Measurements from ENCODE around the gene ZCCHC9. TPM values are rescaled to one million over a fixed set of nuclear protein-coding genes. Genes with fewer than 3 reads are reported as not detected.
"Not testable (repeated sequence)": the region's sequence is repeated elsewhere in the genome, so short reads cannot be mapped to it uniquely, and the experiment has no call there.

ZCCHC9 gene
- total RNA-seq, 1 donor, result 30.8 TPM

- H3K4me3 ChIP-seq (ENCODE audit: low read depth, low read length), result no peak overlapping the region
- peak; percentile 63 for DNase-seq (ENCODE audit: low read depth)
- TF ChIP-seq, protein P1, sequence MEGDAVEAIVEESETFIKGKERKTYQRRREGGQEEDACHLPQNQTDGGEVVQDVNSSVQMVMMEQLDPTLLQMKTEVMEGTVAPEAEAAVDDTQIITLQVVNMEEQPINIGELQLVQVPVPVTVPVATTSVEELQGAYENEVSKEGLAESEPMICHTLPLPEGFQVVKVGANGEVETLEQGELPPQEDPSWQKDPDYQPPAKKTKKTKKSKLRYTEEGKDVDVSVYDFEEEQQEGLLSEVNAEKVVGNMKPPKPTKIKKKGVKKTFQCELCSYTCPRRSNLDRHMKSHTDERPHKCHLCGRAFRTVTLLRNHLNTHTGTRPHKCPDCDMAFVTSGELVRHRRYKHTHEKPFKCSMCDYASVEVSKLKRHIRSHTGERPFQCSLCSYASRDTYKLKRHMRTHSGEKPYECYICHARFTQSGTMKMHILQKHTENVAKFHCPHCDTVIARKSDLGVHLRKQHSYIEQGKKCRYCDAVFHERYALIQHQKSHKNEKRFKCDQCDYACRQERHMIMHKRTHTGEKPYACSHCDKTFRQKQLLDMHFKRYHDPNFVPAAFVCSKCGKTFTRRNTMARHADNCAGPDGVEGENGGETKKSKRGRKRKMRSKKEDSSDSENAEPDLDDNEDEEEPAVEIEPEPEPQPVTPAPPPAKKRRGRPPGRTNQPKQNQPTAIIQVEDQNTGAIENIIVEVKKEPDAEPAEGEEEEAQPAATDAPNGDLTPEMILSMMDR (IDR thresholded peaks at IDR 0.05; ENCODE audit: insufficient read depth, low read length), result no peak
Measured at GRCh38 chr5:81265101-81265500, 36.3 kb upstream of the ZCCHC9 start.

GRCh38 chr5:81268521-81269196 lies 32.7 kb upstream of the ZCCHC9 start:
- peak; percentile 86 for DNase-seq (ENCODE audit: low read depth)
- TF ChIP-seq, protein P1 (IDR thresholded peaks at IDR 0.05; ENCODE audit: insufficient read depth, low read length), result no peak
- H3K4me3 ChIP-seq (ENCODE audit: low read depth, low read length), result no peak overlapping the region

DNA sequence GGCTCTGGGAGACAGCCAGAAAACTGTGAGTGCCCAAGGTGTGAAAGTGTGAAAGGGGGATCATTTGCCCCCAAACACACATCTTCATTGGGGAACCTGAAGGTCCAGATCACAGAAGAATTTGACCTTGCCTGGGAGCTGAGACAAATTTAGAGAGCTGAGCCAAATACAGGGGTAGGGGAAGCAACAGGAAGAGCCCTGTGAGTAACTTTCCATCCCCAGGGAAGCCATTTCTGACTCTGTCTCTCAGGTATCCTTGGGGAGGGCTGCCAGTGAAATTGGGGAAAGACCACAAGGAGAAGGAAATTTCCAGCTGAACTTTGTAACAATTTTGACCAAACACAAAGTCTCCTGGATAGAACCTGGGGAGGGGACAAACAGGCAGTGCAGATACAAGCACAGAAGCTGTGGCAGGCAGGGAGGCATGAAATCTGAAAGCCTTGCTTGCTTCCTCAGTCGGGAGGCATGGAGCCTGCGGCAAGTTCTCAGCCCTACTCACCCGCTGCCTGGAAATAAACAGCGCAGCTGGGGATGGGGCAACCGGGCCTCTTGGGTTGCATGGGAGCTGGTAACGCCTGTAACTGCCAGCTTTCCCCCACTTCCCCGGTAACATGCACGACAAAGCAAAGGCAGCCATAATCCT lies 31.5 kb upstream of the ZCCHC9 start:
- DNase-seq (ENCODE audit: low read depth), result no peak
- TF ChIP-seq, protein P1 (IDR thresholded peaks at IDR 0.05; ENCODE audit: insufficient read depth, low read length), result no peak
- H3K4me3 ChIP-seq (ENCODE audit: low read depth, low read length), result no peak overlapping the region

DNA sequence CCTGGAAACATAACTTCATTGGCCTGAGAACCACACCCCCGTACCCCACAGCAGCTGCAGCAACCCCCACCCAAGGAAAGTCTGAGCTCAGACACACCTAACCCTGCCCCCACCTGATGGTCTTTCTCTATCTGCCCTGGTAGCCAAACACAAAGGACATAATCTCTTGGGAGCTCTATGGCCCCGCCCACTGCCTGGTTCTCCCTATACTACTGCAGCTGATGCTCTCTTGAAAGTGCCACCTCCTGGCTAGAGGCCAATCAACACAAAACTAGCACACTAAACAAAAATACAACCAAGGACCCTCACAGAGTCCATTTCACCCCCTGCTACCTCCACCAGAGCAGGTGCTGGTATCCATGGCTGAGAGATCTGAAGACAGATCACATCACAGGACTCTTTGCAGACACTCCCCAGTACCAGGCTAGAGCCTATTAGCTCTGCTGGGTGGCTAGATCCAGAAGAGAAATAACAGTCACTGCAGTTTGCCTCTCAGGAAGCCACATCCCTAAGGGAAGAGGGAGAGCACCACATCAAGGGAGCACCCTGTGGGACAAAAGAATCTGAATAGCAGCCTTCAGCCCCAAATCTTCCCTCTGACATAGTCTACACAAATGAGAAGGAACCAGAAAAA lies 30.9 kb upstream of the ZCCHC9 start:
- H3K4me3 ChIP-seq (ENCODE audit: low read depth, low read length), result not testable (repeated sequence)

GRCh38 chr5:81283976-81284375 lies 17.4 kb upstream of the ZCCHC9 start:
- H3K4me3 ChIP-seq (ENCODE audit: low read depth, low read length), result no peak overlapping the region
- DNase-seq (ENCODE audit: low read depth), result no peak

More for the DNA sequence above, 30.9 kb upstream of the ZCCHC9 start:
- DNase-seq (ENCODE audit: low read depth), result not testable (repeated sequence)

DNA sequence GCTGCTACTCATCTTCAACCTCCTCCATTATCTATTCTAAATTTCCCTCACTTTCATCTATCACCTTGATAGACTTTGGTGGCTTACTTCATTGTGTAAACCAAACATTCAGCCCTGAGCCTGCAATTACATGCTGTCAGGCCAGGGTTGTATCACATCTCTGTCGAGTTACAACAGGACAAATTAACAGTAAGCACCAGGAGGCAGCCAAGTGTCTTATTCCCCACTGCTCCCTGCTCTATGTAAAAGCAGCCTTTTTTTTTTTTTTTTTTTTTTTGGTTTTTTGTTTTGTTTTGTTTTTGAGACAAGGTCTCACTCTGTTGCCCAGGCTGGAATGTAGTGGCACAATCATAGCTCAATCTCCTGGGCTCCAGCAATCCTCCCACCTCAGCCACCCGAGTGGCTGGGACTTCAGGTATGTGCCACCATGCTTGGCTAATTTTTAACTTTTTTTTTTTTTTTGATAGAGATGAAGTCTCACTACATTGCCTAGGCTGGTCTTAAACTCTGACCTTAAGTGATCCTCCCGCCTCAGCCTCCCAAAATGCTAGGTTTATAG lies 15.2 kb upstream of the ZCCHC9 start:
- TF ChIP-seq, protein P1 (IDR thresholded peaks at IDR 0.05; ENCODE audit: insufficient read depth, low read length), result no peak
- no peak overlapping the region for H3K4me3 ChIP-seq (ENCODE audit: low read depth, low read length)
- no peak for DNase-seq (ENCODE audit: low read depth)

More at GRCh38 chr5:81283976-81284375, 17.4 kb upstream of the ZCCHC9 start:
- TF ChIP-seq, protein P1 (IDR thresholded peaks at IDR 0.05; ENCODE audit: insufficient read depth, low read length), result no peak

GRCh38 chr5:81288021-81288433 lies 13.4 kb upstream of the ZCCHC9 start:
- no peak for DNase-seq (ENCODE audit: low read depth)
- no peak overlapping the region for H3K4me3 ChIP-seq (ENCODE audit: low read depth, low read length)
- TF ChIP-seq, protein P1 (IDR thresholded peaks at IDR 0.05; ENCODE audit: insufficient read depth, low read length), result no peak

Measured in fibroblast of the aortic adventitia (primary cell).